Psoas muscle (tissue), 8 donors: ENCODE results near the gene KRTAP4-1. TPM values are rescaled to one million over a fixed set of nuclear protein-coding genes. Genes with fewer than 3 reads are reported as not detected.
"Not testable (repeated sequence)": the region's sequence is repeated elsewhere in the genome, so short reads cannot be mapped to it uniquely, and the experiment has no call there.

Source experiments
- ATAC-seq, 4 donors: fragments of 200-7000 bp; cut with Tn5 transposase; one replicate each; pipeline ENCODE4 v1.9.1; 2020; ENCODE audit warnings: moderate library complexity in 3 of 4, mild to moderate bottlenecking in 2 of 4
- DNase-seq, 2 donors: peaks; one replicate each; pipeline ENCODE4 v3.0.0-alpha.2; 2020
- H3K27ac ChIP-seq: fragments of 200-600 bp; one replicate; pipeline ENCODE4 v1.8.0; 2022
- H3K27me3 ChIP-seq, 3 donors: fragments of 200-600 bp in 1 of 3; one replicate each; pipeline versions ENCODE4 v1.6.1 to v1.8.0; 2013 to 2022; ENCODE audit warnings: low read length in 2 of 3, mild to moderate bottlenecking in 2 of 3, moderate library complexity in 1 of 3; ENCODE audit not compliant: insufficient read depth in 3 of 3
- H3K36me3 ChIP-seq, 2 donors: fragments of 200-600 bp in 1 of 2; one replicate each; pipeline versions ENCODE4 v1.6.1 to v1.8.0; 2013 to 2022; ENCODE audit warnings: low read depth in 1 of 2, mild to moderate bottlenecking in 1 of 2, moderate library complexity in 1 of 2; ENCODE audit not compliant: insufficient read depth in 1 of 2
- H3K4me1 ChIP-seq: fragments of 200-600 bp; one replicate; pipeline ENCODE4 v1.8.0; 2022
- H3K4me3 ChIP-seq: fragments of 200-600 bp; one replicate; pipeline ENCODE4 v1.8.0; 2022; ENCODE audit warnings: mild to moderate bottlenecking
- H3K9me3 ChIP-seq: fragments of 200-600 bp; one replicate; pipeline ENCODE4 v1.8.0; 2022
- CTCF ChIP-seq: fragments of 200-600 bp; IDR thresholded peaks from one replicate; pipeline ENCODE4 v1.8.0; 2022; ENCODE audit warnings: antibody characterized with exemption
- WGBS, 3 donors: extraction: QIAGEN DNeasy Blood & Tissue Kit; methylation state at CpG; one replicate each; pipeline versions ENCODE4 v1.1.6 to v1.1.7; 2013; 5-methylcytosine and 5-hydroxymethylcytosine counted together
- intact Hi-C, 2 donors: fragments of 100-400 bp; cut with DNase I; formaldehyde crosslinking; loops; one replicate each; pipeline versions ENCODE4 v1.11.0 to v1.14.2; 2022
- polyA plus RNA-seq, 3 donors: library from polyadenylated mRNA; stranded (reverse); fragments of 200-250 nt; gene quantifications; one replicate each; pipeline ENCODE4 v1.2.3, GENCODE V29; 2013
- total RNA-seq, 4 donors: library from RNA; stranded (reverse); fragmentation: NEBNext Ultra II Directional in 2 of 4; extraction: Animal tissue kit (Norgen Biotek cat#: 25700) in 2 of 4; gene quantifications; one replicate each; pipeline versions ENCODE4 v1.2.1 to v1.2.4, GENCODE V29; 2021 to 2023
- donor health status: healthy with polysubstance abuse.
- donor health status: DM: no; HTN: no; CAD: no; lungs with moderate emphysema.
- donor health status: Bipolar disorder and iron deficiency.
- donor health status: healthy.
- donor health status: DM: yes; HTN: yes; CAD: no.
- donor health status: DM: no; HTN: no; CAD: no.
- donor health status: DM: no; HTN: no; CAD: no.
- donor health status: DM: yes; HTN: yes; CAD: no.

Gene KRTAP4-1
- total and polyA plus RNA-seq, 7 donors = not detected

- Histone ChIP-seq H3K9me3 (no peaks in the 10 kb centered on the region), H3K4me3 (no peak overlapping the region), H3K36me3 (no peaks in the 10 kb centered on the region), H3K27me3 (peaks cover 0 to 10% (median 2%) of the 10 kb centered on the region in 3 donors), H3K4me1 (no peaks in the 10 kb centered on the region), H3K27ac (no peak overlapping the region)
- ATAC-seq (no peak), DNase-seq (no peak)
- intact Hi-C loops = no loop called here
- no peak for TF ChIP-seq CTCF
- WGBS, 3 donors = 77 to 82% (median 78%) methylated on average over 2 of the region's 2 CpGs
These were observed 33.2 kb downstream of the KRTAP4-1 start for GRCh38 chr17:41151525-41151924.

GRCh38 chr17:41150026-41150425 lies 34.7 kb downstream of the KRTAP4-1 start:
- Histone ChIP-seq H3K27me3 (peaks cover 0 to 2% (median 2%) of the 10 kb centered on the region in 3 donors), H3K9me3 (no peaks in the 10 kb centered on the region), H3K4me1 (no peaks in the 10 kb centered on the region), H3K27ac (no peak overlapping the region), H3K4me3 (no peak overlapping the region), H3K36me3 (no peaks in the 10 kb centered on the region)
- intact Hi-C loops = no loop called here
- DNase-seq = no peak
- TF ChIP-seq CTCF = no peak
- WGBS, 3 donors = 83 to 88% (median 87%) methylated on average over 4 of the region's 4 CpGs
- no peak for ATAC-seq

DNA sequence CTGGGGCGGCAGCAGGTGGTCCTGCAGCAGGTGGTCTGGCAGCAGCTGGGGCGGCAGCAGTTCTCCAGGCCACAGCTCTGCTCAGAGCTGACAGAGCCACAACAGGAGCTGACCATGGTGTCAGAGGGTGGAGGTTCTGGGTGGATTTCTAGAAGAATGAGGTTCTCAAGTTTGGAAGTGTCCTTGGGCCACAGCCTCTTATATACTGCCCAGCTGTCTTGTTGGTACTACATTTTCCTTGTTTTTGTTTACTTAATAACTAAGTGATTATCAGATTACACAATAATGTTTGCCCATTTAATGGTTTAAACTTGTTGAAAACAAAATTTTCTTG lies 35.1 kb downstream of the KRTAP4-1 start, which contains the start of gene KRTAP4-5:
TSS of gene KRTAP4-5 (minus strand) at position 174 of the 334 bp plus-strand sequence. CDS start at position 116, 58 bp downstream.
- intact Hi-C loops = no loop called here
- no peak for ATAC-seq

GRCh38 chr17:41148971-41149651 lies 35.6 kb downstream of the KRTAP4-1 start:
- H3K36me3 ChIP-seq, DNase-seq, H3K4me1 ChIP-seq, ATAC-seq, H3K9me3 ChIP-seq, H3K27ac ChIP-seq, H3K4me3 ChIP-seq, intact Hi-C loops, H3K27me3 ChIP-seq: not testable (repeated sequence)
- 74 to 76% (median 75%) methylated on average over 10 of the region's 10 CpGs for WGBS, 3 donors

More for the DNA sequence above, 35.1 kb downstream of the KRTAP4-1 start, which contains the start of gene KRTAP4-5:
- H3K9me3 ChIP-seq = no peaks in the 10 kb centered on the region
- H3K27me3 ChIP-seq = peaks cover 0 to 2% (median 0%) of the 10 kb centered on the region in 3 donors
- no peaks in the 10 kb centered on the region for H3K4me1 ChIP-seq
- no peak for TF ChIP-seq CTCF
- DNase-seq = no peak
- 55 to 58% (median 56%) methylated on average over 2 of the region's 2 CpGs for WGBS, 3 donors
- no peak within 1 kb of the TSS for H3K4me3 ChIP-seq
- H3K27ac ChIP-seq = no peak within 1 kb of the TSS
- no peaks in the 10 kb centered on the region for H3K36me3 ChIP-seq

DNA sequence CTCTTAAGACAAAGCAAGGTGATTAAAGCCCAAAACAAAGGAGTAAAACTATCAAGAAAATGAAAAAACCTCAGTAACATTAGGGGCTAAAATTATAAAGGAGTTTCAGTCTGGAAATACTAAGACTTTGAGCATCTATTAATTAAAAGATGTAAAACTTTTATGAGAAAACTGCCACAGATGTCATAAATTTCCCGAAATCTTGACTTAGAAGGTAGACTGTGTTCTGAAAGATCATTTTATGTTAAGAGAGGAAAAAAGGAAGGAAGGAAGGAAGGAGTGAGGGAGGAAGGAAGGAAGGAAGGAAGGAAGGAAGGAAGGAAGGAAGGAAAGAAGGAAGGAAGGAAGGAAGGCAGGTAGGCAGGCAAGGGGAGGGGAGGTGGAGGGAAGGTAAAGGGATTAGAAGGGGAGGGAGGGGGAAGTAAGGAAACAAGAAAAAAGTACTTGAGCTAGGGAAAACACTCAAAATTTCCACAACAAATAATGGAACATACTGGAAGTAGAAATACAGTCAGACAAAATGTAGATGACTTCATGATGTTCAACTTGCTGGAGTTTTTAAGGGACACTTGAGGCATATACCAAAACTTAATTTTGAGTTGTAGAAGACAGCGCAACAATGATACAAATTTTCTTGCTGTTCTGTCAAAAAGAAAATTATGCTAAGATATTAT lies 37.0 kb downstream of the KRTAP4-1 start:
- ATAC-seq (no peak), DNase-seq (no peak)
- Histone ChIP-seq H3K4me1 (no peaks in the 10 kb centered on the region), H3K36me3 (no peaks in the 10 kb centered on the region), H3K4me3 (no peak overlapping the region), H3K9me3 (peaks cover 6% of the 10 kb centered on the region), H3K27me3 (peaks cover 0 to 2% (median 0%) of the 10 kb centered on the region in 3 donors), H3K27ac (no peak overlapping the region)
- no peak for TF ChIP-seq CTCF
- 88 to 92% (median 89%) methylated on average over 2 of the region's 2 CpGs for WGBS, 3 donors
- intact Hi-C loops = no loop called here
